Measurements from ENCODE around the gene ZNF10. TPM values are rescaled to one million over a fixed set of nuclear protein-coding genes. Genes with fewer than 3 reads are reported as not detected.

Gene ZNF10
- total RNA-seq, 4 donors from 2014 or later, result 4.6 to 8.2 (median 6.6) TPM

- no peak for TF ChIP-seq CTCF (IDR thresholded peaks at IDR 0.05; ENCODE audit: low read depth)
Measured at GRCh38 chr12:133165776-133166175, 35.3 kb downstream of the ZNF10 start.

- no peak for TF ChIP-seq CTCF (IDR thresholded peaks at IDR 0.05; ENCODE audit: low read depth)
Measured at GRCh38 chr12:133172491-133172890, 42.1 kb downstream of the ZNF10 start.

- TF ChIP-seq CTCF (IDR thresholded peaks at IDR 0.05; ENCODE audit: low read depth), result no peak
Measured at GRCh38 chr12:133174901-133175300, 44.5 kb downstream of the ZNF10 start.

GRCh38 chr12:133180669-133181068, 50.2 kb downstream of the ZNF10 start:
- no peak for TF ChIP-seq CTCF (IDR thresholded peaks at IDR 0.05; ENCODE audit: low read depth)

GRCh38 chr12:133181238-133181959, 51.0 kb downstream of the ZNF10 start, which contains the start of gene ZNF268:
Gene ZNF268 (plus strand): TSS chr12:133181495. CDS start chr12:133181998, 503 bp downstream.
- TF ChIP-seq CTCF (IDR thresholded peaks at IDR 0.05; ENCODE audit: low read depth), result no peak

GRCh38 chr12:133190176-133190575, 59.7 kb downstream of the ZNF10 start:
- TF ChIP-seq CTCF (IDR thresholded peaks at IDR 0.05; ENCODE audit: low read depth), result no peak

GRCh38 chr12:133192847-133193246, 62.4 kb downstream of the ZNF10 start:
- TF ChIP-seq CTCF (IDR thresholded peaks at IDR 0.05; ENCODE audit: low read depth), result no peak
